KOPT-K1 (cell line): ENCODE data around the gene RIMS4.
"Not testable (repeated sequence)": the region's sequence is repeated elsewhere in the genome, so short reads cannot be mapped to it uniquely, and the experiment has no call there.

Experiments used
- H3K27ac ChIP-seq: fragments of 200-600 bp; sonication (generic); 2 replicates; pipeline ENCODE4 v1.5.1; 2016; ENCODE audit warnings: antibody characterized with exemption, mild to moderate bottlenecking, low read depth, low read length; ENCODE audit not compliant: poor library complexity, severe bottlenecking
- H3K36me3 ChIP-seq: fragments of 200-600 bp; sonication (generic); 2 replicates; pipeline ENCODE4 v1.5.1; 2017; ENCODE audit warnings: antibody characterized with exemption, mild to moderate bottlenecking, low read length, moderate library complexity; ENCODE audit not compliant: insufficient read depth
- H3K9me3 ChIP-seq: fragments of 200-600 bp; sonication (generic); 2 replicates; pipeline ENCODE4 v1.5.1; 2017; ENCODE audit warnings: antibody characterized with exemption, low read length, mild to moderate bottlenecking; ENCODE audit not compliant: insufficient read depth, poor library complexity, severe bottlenecking

Gene RIMS4

DNA sequence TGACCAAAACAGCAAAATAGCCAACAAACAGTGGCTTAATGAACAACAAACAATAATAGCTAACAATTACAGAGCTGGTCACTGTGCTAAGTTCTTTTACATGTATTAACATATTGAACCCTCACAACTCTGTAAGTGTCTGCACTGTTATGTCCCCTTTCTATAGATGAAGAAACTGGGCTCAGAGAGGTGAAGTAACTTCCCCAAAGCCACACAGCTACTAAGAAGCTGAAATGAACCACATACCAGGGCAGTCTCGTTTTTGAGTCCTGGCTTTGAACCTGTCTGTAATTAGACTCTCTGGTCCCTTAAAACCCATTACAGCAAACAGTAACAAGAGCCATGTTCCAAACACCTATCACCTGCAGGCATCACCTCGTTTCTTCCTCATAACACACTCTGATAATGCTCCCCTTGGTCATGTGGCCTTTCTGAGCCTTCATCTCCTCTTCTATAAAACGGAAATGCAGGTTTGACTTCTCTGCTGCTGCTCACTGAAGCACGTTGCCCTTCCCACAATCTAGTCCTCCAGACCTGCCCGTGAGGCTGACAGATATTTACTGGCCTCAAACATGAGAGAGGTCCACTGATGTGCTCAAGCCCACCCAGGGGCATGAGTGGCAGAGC lies 41.4 kb downstream of the RIMS4 start:
- no peaks in the 10 kb centered on the region for H3K9me3 ChIP-seq
- no peak overlapping the region for H3K27ac ChIP-seq
- no peaks in the 10 kb centered on the region for H3K36me3 ChIP-seq

DNA sequence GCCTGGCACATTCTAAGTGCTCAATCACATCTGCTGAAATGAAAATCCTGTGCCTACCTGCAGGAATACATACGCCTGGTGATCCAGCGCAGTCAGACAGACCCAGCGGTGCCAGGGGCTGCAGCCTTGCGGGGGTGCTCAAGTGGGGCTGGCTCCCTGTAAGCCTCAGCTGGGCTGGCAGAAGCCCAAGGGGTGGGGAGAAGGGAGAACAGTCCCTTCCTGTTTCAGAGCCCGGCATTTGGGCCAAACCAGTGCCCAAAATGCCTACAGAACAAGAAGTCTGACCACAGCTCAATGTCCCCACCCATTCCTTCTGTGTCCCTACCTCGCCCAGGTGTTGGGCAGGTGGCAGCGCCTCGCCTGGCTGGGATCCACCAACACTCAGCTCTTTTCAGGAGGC lies 42.1 kb downstream of the RIMS4 start:
- no peaks in the 10 kb centered on the region for H3K36me3 ChIP-seq
- H3K9me3 ChIP-seq: no peaks in the 10 kb centered on the region
- H3K27ac ChIP-seq: no peak overlapping the region

DNA sequence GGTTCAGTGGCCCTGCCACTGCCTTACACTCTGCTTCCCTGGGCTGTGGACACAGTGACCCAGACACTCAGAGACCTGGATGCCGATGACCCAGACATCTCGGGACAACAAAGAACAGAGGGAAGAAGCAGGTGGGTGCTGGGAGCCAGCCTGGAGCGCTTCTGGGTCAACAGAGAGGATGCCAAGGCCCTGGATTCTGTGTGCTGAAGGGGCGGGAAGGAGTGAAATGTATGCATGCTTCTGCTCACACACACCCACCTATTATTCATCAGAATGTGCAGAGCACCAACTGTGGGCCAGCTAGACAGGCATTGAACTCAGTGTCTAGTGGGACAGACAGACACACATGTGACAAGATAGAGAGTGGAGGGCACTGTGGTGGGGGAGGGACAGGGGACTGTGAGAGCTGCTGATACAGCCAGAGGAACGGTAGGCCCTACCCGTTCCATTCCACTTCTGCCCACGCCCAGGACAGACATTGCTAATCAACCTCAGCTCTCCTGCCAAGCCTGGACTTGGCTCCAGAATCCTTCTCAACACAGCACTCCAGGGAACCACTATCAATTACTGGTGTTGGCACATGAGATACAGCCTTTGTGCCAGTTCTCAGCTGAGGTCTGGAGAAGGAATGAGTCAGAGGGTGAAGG lies 44.5 kb downstream of the RIMS4 start:
- Histone ChIP-seq H3K9me3 (no peaks in the 10 kb centered on the region), H3K27ac (no peak overlapping the region), H3K36me3 (no peaks in the 10 kb centered on the region)

- Histone ChIP-seq H3K36me3 (no peaks in the 10 kb centered on the region), H3K9me3 (no peaks in the 10 kb centered on the region), H3K27ac (no peak overlapping the region)
These were observed 45.3 kb downstream of the RIMS4 start for GRCh38 chr20:44765091-44765490.

GRCh38 chr20:44763798-44764197 lies 46.5 kb downstream of the RIMS4 start:
- H3K27ac ChIP-seq, H3K9me3 ChIP-seq, H3K36me3 ChIP-seq: not testable (repeated sequence)

DNA sequence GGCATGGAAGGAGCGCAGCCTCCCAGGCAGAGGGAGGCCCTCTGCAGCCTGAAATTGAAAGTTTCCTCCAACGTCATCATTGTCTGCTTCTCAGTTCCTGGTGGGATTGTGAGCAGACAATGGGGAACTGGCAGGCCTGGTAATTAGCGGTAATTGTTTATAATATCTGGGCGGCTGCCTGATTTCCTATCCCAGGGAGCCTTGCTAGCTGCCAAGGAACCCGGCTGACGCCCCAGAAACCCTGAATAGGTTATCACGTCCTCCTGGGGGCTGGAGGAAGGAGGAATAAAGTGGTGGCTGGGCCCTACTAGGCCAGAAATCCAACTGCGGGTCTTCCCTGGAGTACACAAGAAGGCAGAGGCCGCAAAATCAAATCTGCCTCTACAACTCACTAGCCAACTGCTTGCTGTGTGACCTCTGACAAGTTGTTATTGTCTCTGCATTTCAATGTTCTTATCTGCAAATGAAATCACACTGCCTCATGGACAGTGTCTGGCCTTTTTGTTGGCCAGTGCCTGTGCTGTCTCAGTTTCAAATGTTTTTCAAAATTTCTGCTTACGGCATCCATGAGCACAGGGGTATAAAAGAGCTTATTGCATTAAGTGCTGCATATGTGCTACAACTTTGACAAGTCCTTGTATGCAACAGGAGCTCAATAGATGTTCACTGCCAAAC lies 47.7 kb downstream of the RIMS4 start:
- Histone ChIP-seq H3K36me3 (no peaks in the 10 kb centered on the region), H3K27ac (no peak overlapping the region), H3K9me3 (no peaks in the 10 kb centered on the region)

DNA sequence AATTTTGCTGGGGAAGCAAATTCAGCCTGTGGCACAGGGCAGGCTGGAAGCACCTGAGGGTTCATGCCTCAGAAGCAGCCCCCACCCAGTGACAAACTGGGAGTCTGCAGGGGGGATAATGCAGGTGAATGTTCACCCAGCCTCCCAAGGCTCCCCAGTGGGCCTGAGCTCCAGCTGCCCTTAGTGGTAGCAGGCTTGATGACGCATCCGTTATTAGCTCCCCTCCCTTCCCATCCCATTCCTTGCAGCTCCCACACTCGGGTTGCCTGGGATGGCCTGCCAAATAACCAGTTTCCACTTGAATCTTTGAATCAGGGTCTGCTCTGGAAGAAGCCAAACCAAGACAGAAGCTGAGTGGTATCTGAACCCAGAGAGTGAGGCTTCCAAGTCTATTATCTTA lies 48.9 kb downstream of the RIMS4 start:
- Histone ChIP-seq H3K36me3 (no peaks in the 10 kb centered on the region), H3K9me3 (no peaks in the 10 kb centered on the region), H3K27ac (no peak overlapping the region)

- H3K36me3 ChIP-seq: no peaks in the 10 kb centered on the region
- H3K9me3 ChIP-seq: no peaks in the 10 kb centered on the region
- no peak overlapping the region for H3K27ac ChIP-seq
These were observed 50.8 kb downstream of the RIMS4 start for GRCh38 chr20:44759595-44759994.

- H3K27ac ChIP-seq: no peak overlapping the region
- H3K36me3 ChIP-seq: no peaks in the 10 kb centered on the region
- no peaks in the 10 kb centered on the region for H3K9me3 ChIP-seq
These were observed 51.9 kb downstream of the RIMS4 start for GRCh38 chr20:44758247-44759101.

GRCh38 chr20:44756956-44757355 lies 53.4 kb downstream of the RIMS4 start:
- Histone ChIP-seq H3K27ac (no peak overlapping the region), H3K36me3 (no peaks in the 10 kb centered on the region), H3K9me3 (no peaks in the 10 kb centered on the region)

- no peaks in the 10 kb centered on the region for H3K36me3 ChIP-seq
- H3K27ac ChIP-seq: no peak overlapping the region
- no peaks in the 10 kb centered on the region for H3K9me3 ChIP-seq
These were observed 54.2 kb downstream of the RIMS4 start for GRCh38 chr20:44756011-44756688.

GRCh38 chr20:44754554-44754953 lies 55.8 kb downstream of the RIMS4 start:
- no peaks in the 10 kb centered on the region for H3K36me3 ChIP-seq
- no peak overlapping the region for H3K27ac ChIP-seq

GRCh38 chr20:44752099-44752931 lies 58.0 kb downstream of the RIMS4 start:
- Histone ChIP-seq H3K36me3 (no peaks in the 10 kb centered on the region), H3K27ac (no peak overlapping the region), H3K9me3 (no peaks in the 10 kb centered on the region)

More at GRCh38 chr20:44754554-44754953, 55.8 kb downstream of the RIMS4 start:
- H3K9me3 ChIP-seq: no peaks in the 10 kb centered on the region
